H54 (cell line): ENCODE results near the gene HSD17B3.

Experiments
- DNase-seq: peaks from one replicate; pipeline ENCODE4 v3.0.0; 2011; ENCODE audit warnings: low spot score, mixed read lengths; ENCODE audit not compliant: insufficient read length
- FAIRE-seq: peaks from 3 replicates; lab custom pipeline; 2011; peaks lifted over from hg19 to GRCh38; lab: Jason Lieb, UNC
- POLR2A ChIP-seq: IDR thresholded peaks from 2 replicates; pipeline ENCODE4 v1.6.1; 2011; ENCODE audit warnings: low read depth, mild to moderate bottlenecking, low read length

HSD17B3 gene

DNA sequence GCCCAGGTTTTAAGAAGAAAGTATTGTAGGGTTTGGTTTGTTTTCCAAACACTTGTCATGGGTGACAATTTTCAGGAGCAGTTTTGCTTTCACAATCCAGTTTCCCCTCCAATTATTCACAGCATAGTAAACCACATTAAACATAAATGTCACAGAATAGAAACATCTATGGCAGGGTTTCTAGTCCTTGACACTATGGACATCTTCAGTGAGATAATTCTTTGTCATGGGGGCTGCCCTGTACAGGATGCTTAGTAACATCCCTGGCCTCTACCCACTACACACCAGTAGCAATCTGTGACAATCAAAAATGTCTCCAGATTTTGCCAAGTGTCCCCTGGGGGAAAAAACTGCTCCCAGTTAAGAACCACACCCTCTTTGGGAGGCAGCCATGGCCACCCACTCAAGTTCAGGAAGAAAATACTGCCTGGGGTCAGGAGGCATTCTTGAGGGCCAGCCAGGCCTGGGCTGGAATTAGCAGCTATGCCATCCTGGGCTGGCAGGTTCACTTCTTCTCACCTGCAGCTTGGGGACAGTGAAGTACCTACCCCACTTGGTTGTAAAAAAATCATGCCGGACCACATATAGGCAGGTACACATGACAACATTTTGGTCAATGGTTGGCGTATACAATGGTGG lies 116.3 kb downstream of the HSD17B3 start:
- no peak for FAIRE-seq
- no peak for TF ChIP-seq POLR2A
- no peak for DNase-seq
